Measurements from ENCODE around the gene MPND.
A peak's percentile ranks its signal among the peaks of the same experiment; 100 is the strongest.

MPND gene

DNA sequence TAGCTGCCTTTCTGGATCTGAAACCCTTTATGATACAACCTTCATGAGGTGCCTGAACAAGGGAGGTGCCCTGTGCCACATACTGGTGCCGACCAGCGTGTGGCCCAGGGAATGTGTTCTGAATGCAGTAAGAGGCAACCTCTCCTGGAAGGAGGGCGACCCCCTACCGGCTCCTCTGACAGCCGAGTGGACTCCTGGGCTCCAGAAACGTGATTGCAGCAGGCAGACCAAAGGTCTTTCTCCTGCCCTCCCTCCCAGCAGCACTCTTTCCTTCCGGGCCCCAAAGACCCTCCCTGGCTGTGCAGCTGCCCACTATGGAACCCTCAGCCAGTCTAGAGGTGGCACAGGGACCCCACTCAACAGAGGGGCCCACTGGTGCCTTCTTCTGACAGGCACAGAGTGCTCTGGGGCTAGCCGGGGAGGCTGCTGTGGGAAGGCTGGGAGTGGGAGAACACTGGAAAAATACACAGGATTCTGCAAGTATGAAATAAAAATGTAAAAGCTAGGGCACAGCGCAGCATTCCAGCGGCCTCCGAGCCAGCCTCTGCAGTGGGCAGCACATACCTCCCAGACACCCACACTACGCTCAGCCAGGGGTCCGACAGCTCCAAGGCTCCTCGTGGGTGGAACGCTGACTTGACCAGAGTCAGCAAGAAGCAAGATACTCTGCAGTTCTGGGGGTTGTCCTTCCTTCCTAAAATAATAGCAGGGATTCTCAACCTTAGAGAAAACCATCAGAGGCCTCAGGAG, 42.1 kb downstream of the MPND start:
- no peak for DNase-seq

DNA sequence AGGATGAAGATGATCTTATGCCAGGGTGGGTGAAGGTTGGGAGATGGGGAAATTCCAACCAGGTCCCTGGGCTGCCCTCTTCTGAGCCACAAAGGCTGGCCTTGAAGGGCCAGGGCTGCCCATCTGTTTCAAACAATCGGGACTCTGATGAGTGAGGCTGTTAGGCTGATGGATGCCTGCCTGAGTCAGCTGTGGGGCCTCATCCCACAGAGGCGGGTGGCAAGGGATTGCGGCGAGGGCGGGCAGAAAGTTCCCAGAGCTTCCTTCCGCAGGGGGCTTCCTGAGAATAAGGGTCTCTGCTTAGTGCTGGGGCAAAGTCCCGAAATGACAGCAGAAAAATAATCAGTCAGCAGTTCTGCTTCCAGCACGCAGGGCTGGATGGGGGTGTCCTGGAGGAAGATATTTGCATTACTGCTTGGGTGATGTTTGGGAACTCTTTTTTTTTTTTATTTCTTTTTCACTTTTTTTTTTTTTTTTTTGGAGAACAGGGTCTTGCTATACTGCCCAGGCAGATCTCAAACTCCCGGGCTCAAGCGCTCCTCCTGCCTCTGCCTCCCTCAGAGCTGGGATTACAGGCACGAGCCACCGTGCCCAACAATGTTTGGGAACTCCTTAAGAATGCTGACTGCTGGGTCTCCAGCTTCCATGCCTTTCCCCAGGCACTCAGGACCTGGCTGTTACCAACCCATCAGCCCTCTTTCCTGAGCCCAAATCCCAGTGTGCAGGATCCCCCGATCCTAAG, 42.9 kb downstream of the MPND start:
- no peak for DNase-seq

DNA sequence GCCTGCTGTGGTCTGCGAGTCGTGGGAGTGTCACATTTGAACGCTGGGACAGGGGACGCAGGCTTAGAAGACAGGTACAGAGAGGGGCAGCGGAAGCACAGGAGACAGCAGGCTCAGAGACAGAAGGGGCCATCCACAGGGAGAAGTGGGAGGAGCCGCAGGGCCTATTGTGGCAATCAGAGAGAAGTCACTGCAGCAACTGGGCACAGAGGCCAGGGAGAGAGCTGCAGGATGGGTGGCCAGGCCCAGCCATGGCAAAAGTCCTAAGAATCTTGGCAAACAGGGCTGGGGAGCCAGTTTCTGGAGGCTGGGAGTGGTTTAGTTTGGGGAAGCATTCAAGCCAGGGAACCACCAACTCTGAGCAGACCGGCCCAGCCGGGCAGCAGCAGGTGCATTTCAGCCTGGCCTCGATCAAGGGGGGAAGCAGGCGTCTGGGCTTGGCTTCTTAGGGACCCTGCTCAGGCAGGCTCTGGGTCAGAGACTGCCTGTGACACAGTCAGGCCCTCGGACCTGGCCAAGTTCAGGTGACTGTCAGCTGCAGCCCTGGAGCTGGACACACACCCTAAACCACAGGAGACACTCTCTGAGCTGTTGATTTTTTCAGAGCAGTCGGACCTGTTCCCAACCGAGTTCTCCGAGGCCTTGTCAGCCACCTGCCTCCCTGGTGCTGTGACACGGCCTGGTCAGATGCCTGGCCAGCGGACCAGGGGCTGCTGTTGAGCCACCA, 45.1 kb downstream of the MPND start:
- no peak for DNase-seq

DNA sequence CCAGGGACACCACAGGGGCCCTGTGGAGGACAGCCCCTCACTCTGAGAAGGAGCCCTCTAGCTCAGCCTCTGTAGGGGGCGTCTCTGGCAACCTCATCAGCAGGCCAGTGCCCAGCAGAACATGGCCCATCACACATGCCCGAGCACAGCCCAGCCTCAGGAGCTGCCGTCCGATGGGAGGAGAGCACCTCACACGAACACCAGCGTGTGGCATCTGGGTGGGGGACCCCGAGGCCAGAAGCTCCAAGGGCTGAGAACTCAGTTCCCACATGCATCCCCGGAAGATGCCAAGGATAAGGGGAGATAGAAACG, 45.7 kb downstream of the MPND start:
- no peak for DNase-seq

DNA sequence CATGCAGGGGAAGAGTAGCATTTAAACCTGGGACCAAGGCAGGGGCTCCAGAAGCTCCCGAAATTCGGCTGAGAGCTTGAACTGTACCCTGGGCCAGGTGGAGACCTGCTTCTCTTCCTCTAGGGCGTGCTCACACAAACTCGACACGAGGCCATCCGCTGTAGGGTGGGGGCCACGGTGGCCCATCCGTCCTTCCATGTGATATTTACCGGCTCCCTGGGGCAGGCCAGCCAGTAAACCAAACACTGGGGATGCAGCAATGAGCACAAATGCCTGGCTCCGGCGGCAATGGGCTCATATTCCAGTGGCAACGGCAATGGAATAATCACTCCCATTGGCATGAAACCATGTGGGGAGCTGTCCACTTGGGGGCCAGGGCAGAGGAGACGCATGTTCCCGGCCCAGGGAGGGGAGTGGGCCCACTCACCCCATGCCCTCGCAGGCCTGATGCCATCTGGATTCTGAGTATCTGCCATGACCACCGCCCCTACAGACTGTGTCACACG, 46.2 kb downstream of the MPND start:
- no peak for DNase-seq

DNA sequence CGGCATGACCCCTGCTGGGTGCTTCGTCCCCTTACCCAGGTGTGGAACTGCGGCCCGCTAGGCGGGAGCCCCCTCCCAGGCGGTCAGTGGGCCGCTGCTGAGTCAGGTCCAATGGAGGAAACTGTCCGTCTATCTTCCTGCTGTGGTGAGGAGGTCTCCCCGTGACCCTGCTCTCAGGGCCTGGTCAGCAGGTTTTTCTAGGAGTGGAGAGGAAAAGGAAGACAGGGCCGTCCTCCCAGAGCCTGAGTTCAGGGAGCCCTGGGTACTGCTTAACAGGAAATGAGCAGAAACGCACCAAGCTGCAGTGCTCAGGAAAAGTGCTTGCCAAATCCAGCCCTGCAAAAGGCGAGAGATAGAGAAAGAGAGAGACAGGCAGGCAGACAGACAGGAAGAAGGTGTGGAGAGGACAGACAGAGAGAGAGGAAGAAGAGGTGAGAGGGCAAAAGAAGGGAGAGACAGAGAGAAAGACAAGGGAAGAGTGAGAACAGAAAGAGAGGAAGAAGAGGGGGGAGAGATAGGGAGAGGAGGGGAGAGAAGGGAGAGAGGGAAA, 46.7 kb downstream of the MPND start:
- no peak for DNase-seq

DNA sequence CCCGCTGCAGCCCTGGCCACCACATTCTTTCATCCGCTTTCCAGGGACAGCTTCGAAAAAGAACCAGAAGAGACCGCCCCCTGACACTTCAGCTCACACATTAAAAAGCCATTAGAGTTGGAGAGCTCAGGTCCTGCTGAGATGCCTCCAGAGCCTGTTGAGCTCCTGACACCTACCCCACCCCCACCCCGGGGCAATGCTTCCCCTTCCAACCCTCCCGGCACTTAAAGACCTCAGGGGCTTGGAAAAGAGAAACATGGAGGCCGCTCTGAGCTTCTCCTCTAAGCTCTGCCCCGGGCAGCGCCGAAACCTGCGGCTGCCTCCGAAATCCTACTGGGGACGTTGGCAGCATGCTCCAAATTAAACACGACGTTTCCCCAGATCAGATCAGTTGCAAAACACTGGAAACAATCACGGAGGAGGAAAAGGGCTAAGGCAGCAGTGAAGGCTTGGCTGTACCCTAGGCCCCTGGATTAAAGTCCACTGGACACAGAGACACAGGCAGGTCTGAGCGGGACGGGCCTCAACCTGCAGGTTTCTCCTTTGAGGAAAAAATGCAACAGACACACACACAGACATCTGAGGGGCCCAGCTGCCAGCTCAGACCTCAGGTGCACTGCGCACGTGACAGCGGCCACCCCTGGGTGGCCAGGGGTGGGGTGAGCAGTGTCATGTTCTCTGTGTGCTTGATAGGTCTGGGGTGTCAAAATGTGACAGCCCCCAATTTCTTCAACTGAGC, 47.4 kb downstream of the MPND start:
- no peak for DNase-seq

DNA sequence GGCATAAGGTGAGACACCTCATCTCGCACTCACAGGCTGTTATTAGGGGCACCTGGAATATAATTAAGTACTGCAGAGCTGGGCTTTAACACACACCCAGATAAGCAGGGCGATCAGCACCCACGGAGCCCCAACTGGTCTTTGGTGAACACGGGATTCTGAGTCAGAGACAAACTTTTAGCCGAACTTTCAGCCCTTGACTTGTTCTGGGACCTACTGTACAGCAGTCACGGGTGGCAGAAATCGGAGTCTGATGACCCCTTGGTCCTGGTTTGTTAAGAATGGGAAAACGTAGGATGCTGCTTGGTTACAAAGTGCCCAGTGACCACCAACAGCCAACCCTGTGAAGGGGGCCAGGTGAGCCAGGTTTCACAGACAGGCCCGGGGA, 47.9 kb downstream of the MPND start:
- DNase-seq = no peak

DNA sequence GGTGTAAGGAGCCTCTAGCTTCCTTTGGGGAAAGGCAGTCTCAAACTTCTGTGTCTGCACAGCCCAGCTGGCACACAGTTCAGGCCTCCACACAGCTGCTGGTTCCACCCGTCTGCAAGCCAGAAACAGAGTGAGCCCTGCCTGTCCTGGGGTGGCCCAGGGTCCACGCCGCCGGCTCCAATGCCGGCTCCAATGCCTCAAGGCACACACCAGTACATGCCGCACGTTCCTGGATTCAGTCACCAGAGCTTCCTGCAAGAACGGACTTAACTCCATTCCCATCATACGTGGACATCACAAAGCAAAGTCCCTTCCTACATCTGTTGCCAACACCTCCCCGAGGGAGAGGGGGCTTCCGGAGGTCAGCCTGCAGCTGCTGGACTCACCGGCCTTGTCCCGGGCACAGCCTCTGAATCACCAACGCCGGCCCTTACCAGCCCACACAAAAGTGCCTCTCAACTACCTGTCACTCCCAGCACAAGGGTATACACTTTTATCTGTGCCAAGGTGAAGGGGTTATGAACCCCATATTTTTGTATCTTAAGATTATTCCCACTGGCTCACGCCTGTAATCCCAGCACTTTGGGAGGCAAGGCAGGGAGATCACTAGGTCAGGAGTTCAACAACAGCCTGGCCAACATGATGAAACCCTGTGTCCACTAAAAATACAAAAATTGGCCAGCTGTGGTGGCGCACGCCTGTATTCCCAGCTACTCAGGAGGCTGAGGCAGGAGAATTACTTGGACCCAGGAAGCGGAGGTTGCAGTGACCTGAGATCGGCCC, 48.5 kb downstream of the MPND start:
- DNase-seq = no peak

DNA sequence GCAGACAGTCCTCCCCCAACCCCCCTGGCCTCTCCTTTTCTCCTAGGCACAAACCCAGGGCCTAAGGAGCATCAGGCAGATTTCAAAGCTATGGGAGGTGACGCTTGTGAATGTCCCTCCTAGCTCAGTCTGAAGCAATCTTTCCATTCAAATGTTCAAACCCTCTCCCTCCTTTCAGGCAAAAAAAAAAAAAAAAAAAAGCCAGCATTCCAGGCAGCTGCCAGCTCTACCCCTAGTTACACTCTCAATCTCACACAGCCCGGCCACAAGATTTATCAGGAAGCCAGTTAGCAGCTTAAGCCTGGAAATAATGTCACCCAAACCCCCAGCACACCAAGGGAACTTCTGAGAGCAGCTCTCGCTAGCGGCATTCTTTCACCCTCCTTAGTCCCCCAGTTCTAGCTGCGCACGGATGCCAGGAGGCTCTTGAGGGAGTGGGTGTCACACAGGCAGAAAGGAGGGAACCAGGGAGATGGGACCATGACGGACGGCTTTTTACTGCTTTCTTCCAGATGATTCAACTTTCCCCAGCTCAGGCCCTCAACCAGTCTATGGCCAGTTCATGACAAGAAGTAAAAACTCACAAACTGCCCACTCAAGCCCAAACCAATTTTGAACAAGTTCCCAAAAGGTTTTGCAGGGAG, 50.7 kb downstream of the MPND start:
- DNase-seq = no peak

DNA sequence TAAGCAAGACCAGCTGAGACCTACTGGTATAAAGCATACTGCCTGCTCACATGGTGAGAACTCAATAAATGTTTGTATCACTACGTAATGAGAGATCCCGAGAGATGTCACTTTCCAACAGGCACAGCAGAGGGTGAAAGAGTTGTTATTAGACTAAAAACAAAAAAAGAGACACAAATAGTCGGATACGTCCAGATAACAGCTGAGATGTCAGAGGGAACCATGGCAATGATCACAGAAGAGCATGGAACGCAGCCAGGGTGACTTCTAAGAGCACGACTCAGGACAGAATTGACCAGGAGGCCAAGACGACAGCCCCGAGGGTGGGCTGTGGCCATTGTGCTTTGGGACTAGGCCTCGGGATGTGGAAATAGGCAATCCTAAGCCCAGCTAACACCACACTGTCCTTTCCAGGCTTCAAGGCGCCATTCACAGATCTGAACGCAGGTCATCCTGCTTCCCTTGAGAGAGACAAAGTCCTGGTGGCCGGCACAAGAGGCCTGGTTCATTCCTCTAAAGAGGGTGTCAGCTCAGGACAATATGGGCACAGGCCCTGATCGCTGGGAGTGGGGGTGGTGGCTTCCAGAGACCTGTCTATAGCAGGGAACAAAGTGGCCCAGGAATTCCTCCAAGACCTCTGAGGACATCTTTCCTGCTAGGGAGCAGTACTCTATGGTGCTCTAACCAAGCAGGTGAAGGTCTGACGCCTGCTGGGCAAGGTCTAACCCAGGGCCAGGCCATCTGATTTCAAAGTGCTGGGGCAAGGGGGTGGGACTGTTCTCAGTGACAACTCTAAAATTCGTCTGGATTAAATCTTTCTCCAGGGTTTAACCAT, 53.8 kb downstream of the MPND start:
- DNase-seq = no peak

DNA sequence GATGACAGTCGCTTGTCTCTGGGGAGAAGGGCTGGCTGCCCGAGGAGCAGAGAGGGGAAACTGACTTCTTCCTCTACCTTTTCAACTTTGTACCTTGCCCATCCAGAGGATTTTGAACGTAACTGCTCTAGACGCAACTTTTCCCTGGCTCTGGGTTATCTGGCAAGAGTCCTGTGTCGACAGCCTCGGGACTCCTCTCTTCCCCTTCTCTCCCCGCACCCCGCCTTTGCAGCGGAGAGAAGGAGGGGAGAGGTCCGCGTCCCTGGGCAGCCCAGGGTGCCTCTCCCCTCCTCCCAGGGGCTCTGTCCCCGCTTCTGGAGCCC, 56.4 kb downstream of the MPND start:
- DNase-seq = no peak

DNA sequence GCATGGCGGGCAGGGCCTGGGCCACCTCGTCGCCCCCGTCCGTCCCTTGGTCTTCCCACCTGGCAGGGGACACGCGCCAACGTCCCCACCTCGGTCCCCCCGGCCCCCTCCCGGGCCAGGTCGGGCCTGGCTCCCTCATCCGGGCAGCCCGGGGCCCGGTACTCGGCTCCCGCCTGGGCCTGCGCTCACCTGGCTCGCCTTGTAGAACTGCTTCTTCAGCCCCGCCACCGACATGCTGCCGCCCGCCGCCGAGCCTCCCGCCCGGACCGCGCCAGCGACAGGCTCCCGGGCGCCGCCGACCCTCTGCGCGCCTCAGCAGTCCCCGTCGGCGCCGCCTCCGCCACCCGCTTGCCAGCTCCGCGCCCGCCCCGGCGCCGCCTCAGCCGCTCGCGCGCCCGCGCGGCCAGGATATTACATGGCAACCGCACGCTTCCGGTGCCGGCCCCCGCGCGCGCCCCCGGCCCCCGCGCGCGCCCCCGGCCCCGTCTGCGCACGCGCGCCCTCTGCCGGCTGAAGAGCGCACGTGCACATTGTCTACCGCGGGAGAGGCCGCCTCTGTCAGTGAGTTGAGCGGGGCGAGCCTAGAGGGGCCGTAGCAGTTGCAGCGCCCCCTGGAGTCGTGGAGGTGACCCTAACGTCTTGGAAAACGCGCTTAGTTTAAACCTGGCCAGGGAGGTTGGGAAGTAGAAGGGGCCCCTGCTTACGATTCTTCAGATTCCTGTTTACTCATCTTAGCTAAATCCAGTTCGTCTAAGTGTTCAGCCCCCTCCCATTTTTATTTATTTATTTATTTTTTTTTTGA, 57.0 kb downstream of the MPND start, which contains the start of gene SH3GL1:
SH3GL1 (minus strand) TSS at position 413 of the 802 bp plus-strand sequence; CDS start at position 234, 179 bp downstream.
- peak; percentile 71 for DNase-seq

DNA sequence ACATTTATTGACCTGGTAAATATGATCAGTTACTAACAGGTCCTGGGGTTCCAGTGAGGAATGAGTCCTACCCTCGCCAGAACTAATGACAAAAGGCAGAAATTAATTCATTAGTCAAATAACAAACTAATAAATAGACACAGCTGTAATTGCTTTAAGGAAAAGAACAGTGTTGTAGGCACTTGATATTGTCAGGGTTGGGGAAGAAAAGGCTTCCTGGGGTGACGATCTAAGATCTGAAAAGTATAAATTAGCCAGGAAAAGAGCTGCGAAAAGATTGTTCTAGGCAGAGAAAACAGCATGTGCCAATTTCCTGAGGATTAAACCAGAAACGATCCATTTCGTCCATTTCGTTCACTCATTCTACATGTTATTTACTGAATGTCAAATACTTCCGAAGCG, 58.4 kb downstream of the MPND start:
- no peak for DNase-seq

DNA sequence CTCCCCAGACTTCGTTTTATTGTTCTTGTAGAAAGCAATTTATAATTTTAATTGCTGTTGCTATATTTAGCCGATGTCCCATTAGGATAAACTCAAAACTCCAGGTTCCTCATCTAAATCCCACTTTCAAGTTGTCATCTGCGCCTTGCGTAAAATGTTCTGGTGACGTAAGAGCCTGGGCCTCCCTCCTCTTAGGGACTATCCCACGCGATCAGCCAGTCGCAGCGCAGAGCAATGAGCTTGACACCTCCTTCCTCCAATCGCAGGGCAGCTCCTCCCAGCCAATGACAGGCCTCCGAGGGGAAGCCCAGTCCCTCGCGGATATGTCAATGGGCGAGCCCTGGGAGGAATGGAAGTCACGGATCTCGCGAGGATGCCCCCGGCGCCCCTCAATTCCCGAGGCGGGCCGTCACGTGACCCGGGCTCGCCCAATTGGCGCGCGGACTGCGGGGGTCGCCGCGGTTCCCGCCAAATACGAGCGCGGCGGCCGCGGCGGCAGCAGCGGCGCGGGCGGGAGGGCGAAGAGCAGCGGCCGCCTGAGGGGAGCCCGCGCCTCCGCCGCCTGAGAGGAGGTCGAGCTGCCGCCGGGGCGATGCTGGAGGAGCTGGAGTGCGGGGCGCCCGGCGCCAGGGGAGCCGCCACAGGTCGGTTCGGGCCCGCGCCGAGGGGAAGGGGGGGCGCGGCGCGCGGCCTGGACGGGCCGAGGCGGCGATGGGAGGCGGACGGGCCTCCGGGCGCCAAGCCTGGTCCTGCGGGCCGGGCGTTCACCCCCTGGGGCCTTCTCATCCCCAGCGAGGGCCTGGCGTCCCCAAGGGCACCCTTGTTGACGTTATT, 59.0 kb downstream of the MPND start, which contains the start of gene CHAF1A:
CHAF1A (plus strand) TSS at position 470 of the 834 bp plus-strand sequence; CDS start at position 593, 123 bp downstream.
- DNase-seq = peak; percentile 97

DNA sequence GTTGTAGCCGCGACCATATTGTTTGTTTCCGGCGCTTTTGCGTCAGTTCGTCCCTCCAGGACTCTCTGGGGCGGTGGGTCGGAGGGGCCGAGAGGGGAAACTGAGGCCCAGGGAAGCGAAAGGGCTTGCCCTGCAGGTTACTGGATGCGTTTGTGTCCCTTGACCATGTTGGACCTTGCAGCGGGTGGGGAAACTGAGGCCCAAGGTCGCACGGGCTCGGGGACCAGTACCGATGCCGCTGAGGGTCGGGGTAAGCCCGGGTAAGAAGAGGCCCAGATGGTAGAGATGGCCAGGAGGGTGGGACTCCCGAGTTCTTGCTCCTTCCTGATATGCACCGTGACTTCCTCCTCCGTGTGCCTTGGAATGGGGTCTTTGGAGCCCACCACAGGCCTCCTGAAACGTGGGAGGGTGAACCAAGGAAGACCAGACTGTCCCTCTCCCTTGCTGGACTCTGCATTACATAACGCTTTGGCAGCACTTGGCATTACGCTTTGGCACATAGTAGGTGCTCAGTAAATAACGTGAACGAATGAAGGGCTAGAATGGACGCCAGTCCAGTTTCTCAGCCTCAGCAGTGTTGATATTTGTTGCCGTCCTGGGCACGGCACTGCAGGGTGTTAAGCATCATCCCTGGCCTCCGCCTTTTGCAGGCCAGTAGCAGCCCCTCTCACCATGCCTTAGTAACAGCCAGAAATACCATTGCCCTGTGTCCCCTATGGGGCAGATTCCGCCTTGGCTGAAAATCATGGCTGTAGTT, 59.8 kb downstream of the MPND start:
- DNase-seq = no peak

DNA sequence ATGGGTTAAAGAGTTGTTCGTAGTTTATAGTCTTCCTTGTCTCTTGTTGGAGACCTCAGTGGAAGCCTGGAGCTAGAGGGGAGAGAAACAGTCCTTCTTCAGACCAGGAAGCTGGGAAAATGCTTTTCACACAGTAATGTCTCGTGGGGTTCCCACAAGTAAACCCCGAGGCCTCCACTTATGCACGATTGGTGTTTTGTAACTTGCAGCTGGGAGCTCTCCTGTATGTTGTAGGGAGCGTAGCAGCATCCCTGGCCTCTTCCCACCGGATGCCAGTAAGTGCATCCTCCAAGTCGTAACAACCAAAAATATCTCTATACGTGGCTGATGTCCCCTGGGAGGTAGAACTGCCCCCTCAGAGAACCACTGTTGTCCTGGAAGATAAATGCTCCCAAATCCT, 62.6 kb downstream of the MPND start:
- no peak for DNase-seq

DNA sequence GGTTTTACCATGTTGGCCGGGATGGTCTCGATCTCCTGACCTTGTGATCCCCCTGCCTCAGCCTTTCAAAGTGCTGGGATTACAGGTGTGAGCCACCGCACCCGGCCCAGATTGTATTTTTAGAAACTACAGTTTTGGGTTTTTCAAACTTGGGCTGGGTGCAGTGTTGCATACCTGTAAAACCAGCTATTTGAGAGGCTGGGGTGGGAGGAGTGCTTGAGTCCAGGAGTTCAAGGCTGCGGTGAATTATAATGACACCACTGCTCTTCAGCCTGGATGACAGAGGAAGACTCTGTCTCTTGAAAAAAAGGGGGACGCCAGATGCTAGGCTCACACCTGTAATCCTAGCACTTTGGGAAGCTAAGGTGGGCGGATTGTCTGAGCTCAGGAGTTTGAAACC, 63.3 kb downstream of the MPND start:
- no peak for DNase-seq
